IMR-90 (cell line): ENCODE results near the gene UBXN1. TPM values are rescaled to one million over a fixed set of nuclear protein-coding genes. Genes with fewer than 3 reads are reported as not detected.

Experiments used
- ATAC-seq: fragments of 200-7000 bp; cut with Tn5 transposase; 2 replicates; pipeline ENCODE4 v1.9.1; 2020; ENCODE audit warnings: low read depth, mild to moderate bottlenecking, moderate library complexity
- BruUV-seq: library from RNA; stranded (reverse); fragments of 400-500 nt; replicated peaks from 2 replicates; lab custom pipeline; 2021; lab: Mats Ljungman, UMichigan
- CTCF ChIA-PET: fragments of 300-600 bp; formaldehyde crosslinking; extraction: SDS; loops from one replicate; lab custom pipeline; 2021; ENCODE audit warnings: antibody characterized with exemption; lab: Yijun Ruan, JAX
- POLR2A ChIA-PET: fragments of 300-600 bp; sonication (Branson Sonifier 250); formaldehyde crosslinking; loops from one replicate; lab custom pipeline; 2022; ENCODE audit warnings: antibody characterized with exemption; ENCODE audit not compliant: unreplicated experiment; lab: Charles Lee
- DNase-seq: peaks from one replicate; pipeline ENCODE4 v3.0.0; 2013
- H2AFZ ChIP-seq: replicated peaks from 2 replicates; pipeline ENCODE3; 2013; ENCODE audit warnings: low read length, mild to moderate bottlenecking; ENCODE audit not compliant: poor library complexity
- H2AK5ac ChIP-seq: 2 replicates; pipeline ENCODE4 v1.6.1; 2013; ENCODE audit warnings: low read depth, low read length, inconsistent platforms
- H2AK9ac ChIP-seq: replicated peaks from 2 replicates; pipeline ENCODE3; 2013; ENCODE audit warnings: mild to moderate bottlenecking, low read depth, low read length, moderate library complexity; ENCODE audit not compliant: poor library complexity
- H2BK120ac ChIP-seq: 2 replicates; pipeline ENCODE4 v1.6.1; 2013; ENCODE audit warnings: low read depth, low read length, inconsistent platforms
- H2BK15ac ChIP-seq: 3 replicates; pipeline ENCODE4 v1.6.1; 2013; ENCODE audit warnings: low read depth, low read length, inconsistent platforms
- H2BK20ac ChIP-seq: 2 replicates; pipeline ENCODE4 v1.6.1; 2013; ENCODE audit warnings: low read depth, mild to moderate bottlenecking, inconsistent platforms, low read length, moderate library complexity
- H2BK5ac ChIP-seq: 2 replicates; pipeline ENCODE4 v1.6.1; 2013; ENCODE audit warnings: mild to moderate bottlenecking, low read depth, low read length, inconsistent platforms; ENCODE audit not compliant: poor library complexity, severe bottlenecking
- H3K14ac ChIP-seq: replicated peaks from 2 replicates; pipeline ENCODE4 v1.6.1; 2013; ENCODE audit warnings: low read depth, low read length, inconsistent platforms
- H3K18ac ChIP-seq: 2 replicates; pipeline ENCODE4 v1.6.1; 2013; ENCODE audit warnings: low read depth, low read length, control low read depth
- H3K23ac ChIP-seq: 2 replicates; pipeline ENCODE4 v1.6.1; 2013; ENCODE audit warnings: low read depth, low read length, inconsistent platforms
- H3K27ac ChIP-seq: 2 replicates; pipeline ENCODE4 v1.5.1; 2013; ENCODE audit warnings: mild to moderate bottlenecking, control low read depth, low read length; ENCODE audit not compliant: insufficient read depth
- H3K27me3 ChIP-seq: 2 replicates; pipeline ENCODE4 v1.6.1; 2013; ENCODE audit warnings: low read length; ENCODE audit not compliant: control insufficient read depth, insufficient read depth
- H3K36me3 ChIP-seq: 2 replicates; pipeline ENCODE4 v1.6.1; 2013; ENCODE audit warnings: low read length, mixed read lengths; ENCODE audit not compliant: control insufficient read depth, insufficient read depth
- H3K4ac ChIP-seq: 2 replicates; pipeline ENCODE4 v1.6.1; 2013; ENCODE audit warnings: low read depth, low read length, inconsistent platforms
- H3K4me1 ChIP-seq: 2 replicates; pipeline ENCODE4 v1.6.1; 2013; ENCODE audit warnings: low read length, mixed read lengths; ENCODE audit not compliant: control insufficient read depth, insufficient read depth
- H3K4me2 ChIP-seq: 2 replicates; pipeline ENCODE4 v1.6.1; 2013; ENCODE audit warnings: low read depth, mild to moderate bottlenecking, control low read depth, low read length, moderate library complexity
- H3K4me3 ChIP-seq: 2 replicates; pipeline ENCODE4 v1.5.1; 2013; ENCODE audit warnings: low read depth, mild to moderate bottlenecking, control low read depth, low read length, moderate library complexity; ENCODE audit not compliant: insufficient read depth
- H3K56ac ChIP-seq: 2 replicates; pipeline ENCODE4 v1.6.1; 2013; ENCODE audit warnings: low read length, inconsistent platforms; ENCODE audit not compliant: insufficient read depth; ENCODE audit errors: extremely low read depth
- H3K79me1 ChIP-seq, 2 experiments: 2 replicates each; pipeline ENCODE4 v1.6.1; 2013; ENCODE audit warnings: low read length in 2 of 2, inconsistent platforms in 1 of 2, low read depth in 1 of 2
- H3K9ac ChIP-seq: 2 replicates; pipeline ENCODE4 v1.6.1; 2013; ENCODE audit warnings: low read depth, low read length, control low read depth
- H3K9me1 ChIP-seq: 2 replicates; pipeline ENCODE4 v1.6.1; 2013; ENCODE audit warnings: low read length, inconsistent platforms; ENCODE audit not compliant: insufficient read depth
- H3K9me3 ChIP-seq: 2 replicates; pipeline ENCODE4 v1.6.1; 2013; ENCODE audit warnings: low read length; ENCODE audit not compliant: control insufficient read depth, insufficient read depth
- H4K20me1 ChIP-seq: 2 replicates; pipeline ENCODE4 v1.6.1; 2013; ENCODE audit warnings: low read length, inconsistent platforms; ENCODE audit not compliant: insufficient read depth
- H4K5ac ChIP-seq: 2 replicates; pipeline ENCODE4 v1.6.1; 2013; ENCODE audit warnings: mild to moderate bottlenecking, low read depth, low read length, control low read depth
- H4K8ac ChIP-seq, 2 experiments: 2 replicates each; pipeline ENCODE4 v1.6.1; 2013; ENCODE audit warnings: low read depth in 2 of 2, low read length in 2 of 2, control low read depth in 1 of 2, inconsistent platforms in 1 of 2
- H4K91ac ChIP-seq: 2 replicates; pipeline ENCODE4 v1.6.1; 2013; ENCODE audit warnings: low read depth, low read length, inconsistent platforms; ENCODE audit not compliant: insufficient read depth
- BHLHE40 ChIP-seq: fragments of 150-350 bp; IDR thresholded peaks from 2 replicates; pipeline ENCODE4 v1.6.1; 2016; ENCODE audit warnings: mild to moderate bottlenecking, low read depth, low read length
- CEBPB ChIP-seq: IDR thresholded peaks from 2 replicates; pipeline ENCODE4 v1.6.1; 2012; ENCODE audit warnings: low read depth, low read length, improper control_type of control experiment
- ELK1 ChIP-seq: fragments of 150-350 bp; IDR thresholded peaks from 2 replicates; pipeline ENCODE4 v1.6.1; 2016; ENCODE audit warnings: low read depth, mild to moderate bottlenecking, low read length, moderate library complexity, borderline replicate concordance
- MAFK ChIP-seq: IDR thresholded peaks from 2 replicates; pipeline ENCODE4 v1.6.1; 2012; ENCODE audit warnings: low read depth, low read length, improper control_type of control experiment
- POLR2A ChIP-seq: IDR thresholded peaks from 2 replicates; pipeline ENCODE4 v1.6.1; 2012; ENCODE audit warnings: mild to moderate bottlenecking, low read depth, low read length
- RAD21 ChIP-seq: IDR thresholded peaks from 2 replicates; pipeline ENCODE4 v1.6.1; 2012; ENCODE audit warnings: low read length, improper control_type of control experiment
- RCOR1 ChIP-seq: IDR thresholded peaks from 2 replicates; pipeline ENCODE4 v1.6.1; 2012; ENCODE audit warnings: mild to moderate bottlenecking, low read length, improper control_type of control experiment; ENCODE audit not compliant: insufficient replicate concordance
- RFX5 ChIP-seq: IDR thresholded peaks from 2 replicates; pipeline ENCODE4 v1.8.0; 2012; ENCODE audit warnings: low read depth, mild to moderate bottlenecking, low read length, moderate library complexity
- WGBS, 2 experiments: methylation state at CpG; one replicate each; pipeline versions ENCODE4 v1.1.5 to v1.1.7; 2013; ENCODE audit warnings: missing lambda C conversion rate in 2 of 2; ENCODE audit not compliant: insufficient read length in 1 of 2; ENCODE audit errors: extremely low coverage in 2 of 2; 5-methylcytosine and 5-hydroxymethylcytosine counted together
- dilution Hi-C: fragments of 300-500 bp; cut with HindIII; formaldehyde crosslinking; loops from one replicate; pipeline ENCODE4 v1.14.3; 2018; ENCODE audit warnings: low sequenced_read_pairs; ENCODE audit not compliant: unreplicated experiment
- in situ Hi-C: fragments of 300-500 bp; cut with MboI; formaldehyde crosslinking; loops from 3 replicates; pipeline ENCODE4 v1.14.3; 2019; ENCODE audit warnings: low sequenced_read_pairs, inconsistent platforms, mixed read lengths
- intact Hi-C: fragments of 100-400 bp; cut with micrococcal nuclease; formaldehyde crosslinking; loops from 2 replicates; pipeline ENCODE4 v1.10.0; 2022
- polyA plus RNA-seq, 3 experiments: library from polyadenylated mRNA; depleted of rRNA; stranded (reverse); fragments of >200 nt; gene quantifications; 2 replicates each; pipeline ENCODE4 v1.2.3, GENCODE V29; 2012; ENCODE audit warnings: low replicate concordance in 1 of 3
- total RNA-seq: library from RNA; depleted of rRNA; stranded (reverse); fragments of >200 nt; gene quantifications from 2 replicates; pipeline ENCODE4 v1.2.3, GENCODE V29; 2012

UBXN1 gene
- total and polyA plus RNA-seq, 2 of the 4 experiments (the other 2 are of a cell fraction): 50.0 to 81.6 TPM

- Histone ChIP-seq H3K79me1 (peaks cover 30 to 41% of the 10 kb centered on the region in 2 experiments), H3K27ac (no peak overlapping the region), H3K9ac (no peak overlapping the region), H4K20me1 (no peaks in the 10 kb centered on the region; the same call in 1 of the 2 replicates), H4K8ac (no peak overlapping the region), H3K23ac (no peak overlapping the region), H3K36me3 (peaks cover 72% of the 10 kb centered on the region), H4K5ac (no peak overlapping the region), H3K56ac (no peak overlapping the region), H2AFZ (no peak overlapping the region), H3K4me1 (no peaks in the 10 kb centered on the region), H4K91ac (no peak overlapping the region), H3K4ac (no peak overlapping the region), H3K4me2 (no peak overlapping the region), H2AK5ac (no peak overlapping the region), H3K18ac (no peak overlapping the region), H2BK15ac (no peak overlapping the region), H2AK9ac (no peak overlapping the region), H2BK5ac (no peak overlapping the region), H3K27me3 (no peaks in the 10 kb centered on the region), H3K14ac (no peak overlapping the region), H3K4me3 (no peak overlapping the region), H2BK120ac (no peak overlapping the region), H3K9me3 (no peaks in the 10 kb centered on the region), H3K9me1 (peaks cover 5% of the 10 kb centered on the region; the same call in 1 of the 2 replicates), H2BK20ac (no peak overlapping the region)
- intact Hi-C loops: no loop called here
- TF ChIP-seq RAD21: no peak
- TF ChIP-seq MAFK: no peak
- TF ChIP-seq ELK1: no peak
- no peak for TF ChIP-seq BHLHE40
- TF ChIP-seq CEBPB: no peak
- no peak for TF ChIP-seq POLR2A
- no peak for TF ChIP-seq RFX5
- TF ChIP-seq RCOR1: no peak
- in situ Hi-C loops: no loop called here
- ChIA-PET POLR2A (no interaction called here), CTCF (no interaction called here)
- BruUV-seq: no TSS peak
- WGBS, 2 experiments: 96% methylated on average over 5 of the region's 6 CpGs; no CpG with 5 or more reads in 1 of the 2 experiments
- dilution Hi-C loops: no loop called here
- ATAC-seq (no peak), DNase-seq (no peak)
Measured at GRCh38 chr11:62632492-62632891, 46.4 kb downstream of the UBXN1 start.
